HG03175 (cell line): Measurements from ENCODE around the gene ABCA3.
"Not testable (repeated sequence)": the region's sequence is repeated elsewhere in the genome, so short reads cannot be mapped to it uniquely, and the experiment has no call there.

ENCODE experiments used
- ATAC-seq: cut with Tn5 transposase; IDR thresholded peaks from one replicate; pipeline ENCODE4 v1.9.1; 2021; ENCODE audit warnings: mild to moderate bottlenecking, moderate library complexity; ENCODE audit not compliant: unreplicated experiment

ABCA3 gene

DNA sequence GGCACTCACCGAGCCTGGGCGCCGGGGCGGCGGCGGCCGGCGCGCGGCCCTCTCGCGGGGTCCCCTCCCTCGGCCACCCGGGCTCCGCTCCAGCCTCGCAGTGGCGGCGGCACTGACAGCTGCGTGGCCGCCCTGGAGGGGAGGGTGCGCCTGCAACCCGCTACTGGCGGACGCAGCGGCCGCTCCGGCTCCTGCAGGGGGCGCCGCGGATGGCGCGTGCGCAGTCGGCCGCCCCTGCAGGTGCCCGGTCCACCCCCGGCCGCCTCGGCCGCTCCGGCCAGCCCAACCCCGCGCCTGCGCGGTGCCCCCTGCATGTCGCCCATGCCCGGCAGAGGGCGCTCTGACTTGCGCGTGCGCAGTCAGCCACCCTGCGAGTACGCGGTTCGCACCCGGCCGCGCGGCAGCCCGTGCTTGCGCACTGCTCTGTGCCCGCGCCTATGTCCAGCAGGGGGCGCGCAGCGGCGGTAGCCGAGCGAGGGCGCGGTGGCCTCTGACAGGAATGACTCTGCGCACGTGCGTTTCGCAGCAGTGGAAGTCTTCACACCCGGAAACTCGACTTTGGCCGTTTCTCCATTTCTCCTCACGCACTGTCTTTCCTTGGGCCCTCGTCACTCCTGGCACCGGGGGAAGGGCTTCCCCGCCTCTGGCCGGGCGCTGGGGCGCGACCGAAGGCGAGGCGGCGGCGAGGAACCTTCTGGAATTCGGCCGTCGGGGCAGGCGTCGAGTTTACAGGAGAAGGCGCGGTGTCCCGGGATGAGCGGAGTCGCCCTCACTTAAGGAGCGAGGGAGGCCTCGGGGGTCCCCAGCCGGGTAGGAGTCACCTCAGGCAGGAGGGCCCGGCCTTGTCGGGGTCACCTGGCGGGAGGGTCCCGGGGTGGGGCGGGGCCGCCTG is at the start of gene ABCA3:
Gene ABCA3, minus strand, starts transcription at position 165 of the 892 bp plus-strand sequence. CDS start 14,262 bp downstream, outside the sequence.
- peak; percentile 84 for ATAC-seq

- no peak for ATAC-seq
Observed at GRCh38 chr16:2388875-2389433, 48.4 kb upstream of the ABCA3 start.

GRCh38 chr16:2388139-2388874 is 47.8 kb upstream of the ABCA3 start:
- ATAC-seq = no peak

GRCh38 chr16:2386990-2387389 is 46.5 kb upstream of the ABCA3 start:
- ATAC-seq = no peak

DNA sequence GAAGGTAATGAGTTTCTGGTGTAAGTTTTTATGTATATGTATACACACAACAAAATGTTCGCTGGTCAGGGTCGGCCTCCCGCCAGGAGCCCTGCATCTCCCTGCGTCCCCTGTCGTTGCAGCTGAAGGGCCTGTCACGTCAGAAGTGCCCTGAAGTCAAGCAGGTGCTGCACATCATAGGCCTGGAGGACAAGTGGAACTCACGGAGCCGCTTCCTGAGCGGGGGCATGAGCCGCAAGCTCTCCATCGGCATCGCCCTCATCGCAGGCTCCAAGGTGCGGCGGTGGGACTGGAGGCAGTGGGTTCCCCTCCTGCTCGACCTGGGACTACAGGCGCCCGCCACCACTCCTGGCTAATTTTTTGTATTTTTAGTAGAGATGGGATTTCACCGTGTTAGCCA is 45.5 kb upstream of the ABCA3 start:
- not testable (repeated sequence) for ATAC-seq

DNA sequence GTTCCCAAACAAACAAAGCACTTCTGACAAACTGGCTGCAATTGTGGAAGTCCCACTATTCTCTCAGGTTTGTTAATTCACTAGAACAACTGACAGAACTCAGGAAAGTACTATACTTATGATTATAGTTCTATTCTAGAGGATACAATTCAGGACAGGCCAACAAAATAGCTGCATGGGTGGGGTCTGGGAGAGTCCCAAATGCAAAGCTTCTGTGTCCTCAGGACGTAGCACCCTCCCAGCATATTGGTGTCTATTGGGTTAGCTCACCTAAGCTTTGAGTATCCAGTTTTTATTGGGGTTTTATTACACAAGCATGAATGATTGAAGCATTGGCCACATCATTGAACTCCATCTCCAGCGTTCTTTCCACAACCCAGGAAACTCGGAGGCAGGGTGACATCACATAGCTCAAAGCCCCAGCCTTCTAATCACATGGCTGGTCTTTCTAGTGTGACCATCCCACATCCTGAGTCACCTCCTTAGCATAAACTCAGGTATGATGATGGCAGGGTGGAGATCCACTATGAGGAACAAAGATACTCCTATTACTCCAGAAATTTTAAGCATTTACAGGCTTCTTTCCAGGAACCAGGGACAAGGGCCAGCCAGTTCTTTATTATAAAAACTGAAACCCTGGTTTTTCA is 44.8 kb upstream of the ABCA3 start:
- no peak for ATAC-seq

- no peak for ATAC-seq
Observed at GRCh38 chr16:2384426-2384825, 43.9 kb upstream of the ABCA3 start.

DNA sequence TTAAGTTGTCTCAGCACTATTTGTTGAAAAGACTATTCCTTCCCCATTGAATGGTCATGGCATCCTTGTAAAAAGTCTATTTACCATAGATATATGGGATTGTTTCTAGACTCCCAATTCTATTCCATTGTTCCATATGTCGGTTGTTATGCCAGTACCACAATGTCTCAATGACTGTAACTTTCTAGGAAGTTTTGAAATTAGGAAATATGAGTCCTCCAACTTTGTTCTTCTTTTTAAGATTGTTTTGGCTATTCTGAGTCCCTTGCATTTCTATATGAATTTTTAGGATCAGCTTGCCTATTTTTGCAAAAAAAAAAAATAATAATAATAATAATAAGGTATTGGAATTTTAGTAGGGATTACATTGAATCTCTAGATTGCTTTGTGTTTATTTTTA is 43.0 kb upstream of the ABCA3 start:
- no peak for ATAC-seq

GRCh38 chr16:2374644-2375043 is 34.1 kb upstream of the ABCA3 start:
- ATAC-seq = no peak

GRCh38 chr16:2373176-2373575 is 32.6 kb upstream of the ABCA3 start:
- no peak for ATAC-seq

DNA sequence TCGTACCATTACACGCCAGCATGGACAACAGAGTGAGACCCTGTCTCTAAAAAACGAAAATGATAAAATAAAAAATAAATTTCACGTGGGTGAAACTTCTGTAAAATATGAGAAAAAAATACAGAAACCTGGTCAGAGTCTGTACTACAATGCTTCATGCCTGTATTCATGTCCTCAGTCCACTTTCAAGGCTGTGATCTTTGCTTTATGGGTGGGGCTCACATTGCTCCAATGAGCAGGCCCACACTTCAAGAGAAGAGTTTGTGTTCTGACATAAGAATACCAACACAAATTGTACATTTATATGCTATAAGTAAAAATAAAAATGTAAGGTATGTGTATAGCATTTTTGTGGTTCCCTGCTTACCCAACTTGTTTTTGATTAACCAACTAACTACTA is 32.2 kb upstream of the ABCA3 start:
- ATAC-seq = no peak

GRCh38 chr16:2371421-2371820 is 30.9 kb upstream of the ABCA3 start:
- ATAC-seq = no peak

DNA sequence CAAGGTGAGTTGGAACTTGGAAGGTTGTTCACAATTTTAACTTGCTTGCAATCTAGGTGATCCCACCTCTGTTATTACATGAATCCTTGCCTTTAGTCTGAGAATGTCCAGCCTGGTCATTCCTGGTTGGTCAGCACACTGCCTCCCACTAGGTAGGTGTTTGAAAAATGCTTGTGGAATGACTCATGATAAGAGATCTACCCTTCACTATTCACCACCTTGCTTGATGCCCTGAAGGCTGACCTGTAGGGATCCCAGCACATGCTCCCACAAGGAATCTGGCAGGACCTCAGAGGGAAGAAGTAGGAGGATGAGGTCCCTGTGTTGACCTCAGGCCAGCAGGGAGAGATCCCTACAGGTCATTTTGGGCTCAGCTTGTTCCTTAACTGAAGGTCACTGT is 30.2 kb upstream of the ABCA3 start:
- no peak for ATAC-seq

DNA sequence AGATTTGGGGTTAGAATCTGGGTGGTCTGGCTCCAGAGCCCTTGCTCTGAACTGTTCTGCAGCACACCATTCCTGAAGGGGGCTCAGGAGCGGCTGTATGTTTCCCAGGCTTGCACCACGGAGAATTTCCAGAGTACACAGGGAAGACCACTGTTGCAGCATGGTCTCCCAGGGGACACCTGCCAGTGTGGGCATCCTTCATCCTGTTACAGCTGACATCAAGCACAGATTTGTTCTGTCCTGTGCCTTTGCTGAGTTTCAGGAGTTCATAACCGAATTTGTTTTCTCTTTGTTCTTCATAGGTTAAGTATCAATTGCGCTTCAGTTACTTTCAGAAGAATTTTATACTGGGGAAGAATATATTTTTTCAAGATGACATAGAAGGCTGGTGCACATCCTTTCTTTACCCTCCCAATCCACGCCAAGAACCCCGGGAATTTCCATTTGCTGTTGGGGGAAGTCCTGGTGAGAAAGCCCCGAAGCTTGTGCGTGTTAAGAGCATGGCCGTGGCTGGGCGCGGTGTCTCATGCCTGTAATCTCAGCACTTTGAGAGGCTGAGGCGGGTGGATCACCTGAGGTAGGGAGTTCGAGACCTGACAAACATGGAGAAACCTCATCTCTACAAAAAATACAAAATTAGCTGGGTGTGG is 26.3 kb upstream of the ABCA3 start:
- no peak for ATAC-seq

GRCh38 chr16:2365397-2366294 is 25.1 kb upstream of the ABCA3 start:
- no peak for ATAC-seq

- ATAC-seq = no peak
Observed at GRCh38 chr16:2364638-2365210, 24.2 kb upstream of the ABCA3 start.

DNA sequence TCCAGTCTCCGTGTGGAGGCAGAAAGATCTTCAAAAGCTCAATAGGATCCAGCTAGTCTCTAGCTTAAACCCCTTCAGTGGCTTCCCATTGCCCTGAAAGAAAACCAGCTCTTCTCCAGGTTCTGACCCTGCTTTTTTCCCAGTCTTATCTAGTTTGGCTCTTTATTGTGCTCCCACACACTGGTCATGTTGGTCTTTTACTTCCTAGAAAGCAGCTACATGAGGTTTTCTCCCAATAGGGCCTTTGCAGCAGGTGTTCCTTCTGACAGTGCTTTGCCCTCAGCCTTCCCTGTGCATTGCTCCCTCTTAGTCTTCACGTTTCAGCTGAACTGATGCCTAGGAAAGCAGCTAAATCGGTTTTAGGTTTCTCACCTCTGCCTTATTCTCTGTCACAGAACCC is 21.7 kb upstream of the ABCA3 start:
- ATAC-seq = no peak

GRCh38 chr16:2361129-2361528 is 20.6 kb upstream of the ABCA3 start:
- no peak for ATAC-seq

GRCh38 chr16:2359919-2360318 is 19.4 kb upstream of the ABCA3 start:
- ATAC-seq = no peak
